Measurements from ENCODE around the gene TENT5C. TPM values are rescaled to one million over a fixed set of nuclear protein-coding genes. Genes with fewer than 3 reads are reported as not detected.

The TENT5C gene
- total and polyA plus RNA-seq, 9 of the 15 experiments (the other 6 are each of a cell fraction or from before 2014, with no cell fraction given) = 1.8 to 7.7 (median 4.0) TPM

- TF ChIP-seq, protein P1, sequence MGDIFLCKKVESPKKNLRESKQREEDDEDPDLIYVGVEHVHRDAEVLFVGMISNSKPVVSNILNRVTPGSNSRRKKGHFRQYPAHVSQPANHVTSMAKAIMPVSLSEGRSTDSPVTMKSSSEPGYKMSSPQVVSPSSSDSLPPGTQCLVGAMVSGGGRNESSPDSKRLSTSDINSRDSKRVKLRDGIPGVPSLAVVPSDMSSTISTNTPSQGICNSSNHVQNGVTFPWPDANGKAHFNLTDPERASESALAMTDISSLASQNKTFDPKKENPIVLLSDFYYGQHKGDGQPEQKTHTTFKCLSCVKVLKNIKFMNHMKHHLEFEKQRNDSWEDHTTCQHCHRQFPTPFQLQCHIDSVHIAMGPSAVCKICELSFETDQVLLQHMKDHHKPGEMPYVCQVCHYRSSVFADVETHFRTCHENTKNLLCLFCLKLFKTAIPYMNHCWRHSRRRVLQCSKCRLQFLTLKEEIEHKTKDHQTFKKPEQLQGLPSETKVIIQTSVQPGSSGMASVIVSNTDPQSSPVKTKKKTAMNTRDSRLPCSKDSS (IDR thresholded peaks at IDR 0.05; ENCODE audit: low read depth, partially characterized antibody) = no peak
- TF ChIP-seq TGIF2 (CRISPR knock-in tag; IDR thresholded peaks at IDR 0.05) (no peak), MAZ (CRISPR knock-in tag; conservative IDR thresholded peaks at IDR 0.05 in 1 of 2, IDR thresholded peaks at IDR 0.05 in 1 of 2) (0 out of 4 replicates have a peak, but pooled peaks of 1 of the 2 experiments have one; percentile 35), SMARCC2 (IDR thresholded peaks at IDR 0.05; ENCODE audit: low read depth) (no peak), RBM39 (optimal IDR thresholded peaks at IDR 0.05; ENCODE audit: low read depth, low read length) (no peak), KLF13 (tag; IDR thresholded peaks at IDR 0.05; ENCODE audit: borderline replicate concordance, low read depth) (no peak), HLTF (IDR thresholded peaks at IDR 0.05) (no peak), TAF1 (IDR thresholded peaks at IDR 0.05; ENCODE audit: control insufficient read depth, extremely low read depth, insufficient read depth, low read length, severe bottlenecking) (no peak), RNF219 (CRISPR knock-in tag; IDR thresholded peaks at IDR 0.05) (no peak), MEIS2 (IDR thresholded peaks at IDR 0.05; ENCODE audit: partially characterized antibody) (no peak)
- TF ChIP-seq, protein P2, sequence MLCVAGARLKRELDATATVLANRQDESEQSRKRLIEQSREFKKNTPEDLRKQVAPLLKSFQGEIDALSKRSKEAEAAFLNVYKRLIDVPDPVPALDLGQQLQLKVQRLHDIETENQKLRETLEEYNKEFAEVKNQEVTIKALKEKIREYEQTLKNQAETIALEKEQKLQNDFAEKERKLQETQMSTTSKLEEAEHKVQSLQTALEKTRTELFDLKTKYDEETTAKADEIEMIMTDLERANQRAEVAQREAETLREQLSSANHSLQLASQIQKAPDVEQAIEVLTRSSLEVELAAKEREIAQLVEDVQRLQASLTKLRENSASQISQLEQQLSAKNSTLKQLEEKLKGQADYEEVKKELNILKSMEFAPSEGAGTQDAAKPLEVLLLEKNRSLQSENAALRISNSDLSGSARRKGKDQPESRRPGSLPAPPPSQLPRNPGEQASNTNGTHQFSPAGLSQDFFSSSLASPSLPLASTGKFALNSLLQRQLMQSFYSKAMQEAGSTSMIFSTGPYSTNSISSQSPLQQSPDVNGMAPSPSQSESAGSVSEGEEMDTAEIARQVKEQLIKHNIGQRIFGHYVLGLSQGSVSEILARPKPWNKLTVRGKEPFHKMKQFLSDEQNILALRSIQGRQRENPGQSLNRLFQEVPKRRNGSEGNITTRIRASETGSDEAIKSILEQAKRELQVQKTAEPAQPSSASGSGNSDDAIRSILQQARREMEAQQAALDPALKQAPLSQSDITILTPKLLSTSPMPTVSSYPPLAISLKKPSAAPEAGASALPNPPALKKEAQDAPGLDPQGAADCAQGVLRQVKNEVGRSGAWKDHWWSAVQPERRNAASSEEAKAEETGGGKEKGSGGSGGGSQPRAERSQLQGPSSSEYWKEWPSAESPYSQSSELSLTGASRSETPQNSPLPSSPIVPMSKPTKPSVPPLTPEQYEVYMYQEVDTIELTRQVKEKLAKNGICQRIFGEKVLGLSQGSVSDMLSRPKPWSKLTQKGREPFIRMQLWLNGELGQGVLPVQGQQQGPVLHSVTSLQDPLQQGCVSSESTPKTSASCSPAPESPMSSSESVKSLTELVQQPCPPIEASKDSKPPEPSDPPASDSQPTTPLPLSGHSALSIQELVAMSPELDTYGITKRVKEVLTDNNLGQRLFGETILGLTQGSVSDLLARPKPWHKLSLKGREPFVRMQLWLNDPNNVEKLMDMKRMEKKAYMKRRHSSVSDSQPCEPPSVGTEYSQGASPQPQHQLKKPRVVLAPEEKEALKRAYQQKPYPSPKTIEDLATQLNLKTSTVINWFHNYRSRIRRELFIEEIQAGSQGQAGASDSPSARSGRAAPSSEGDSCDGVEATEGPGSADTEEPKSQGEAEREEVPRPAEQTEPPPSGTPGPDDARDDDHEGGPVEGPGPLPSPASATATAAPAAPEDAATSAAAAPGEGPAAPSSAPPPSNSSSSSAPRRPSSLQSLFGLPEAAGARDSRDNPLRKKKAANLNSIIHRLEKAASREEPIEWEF (CRISPR knock-in tag; IDR thresholded peaks at IDR 0.05) = no peak
- TF ChIP-seq, protein P3, sequence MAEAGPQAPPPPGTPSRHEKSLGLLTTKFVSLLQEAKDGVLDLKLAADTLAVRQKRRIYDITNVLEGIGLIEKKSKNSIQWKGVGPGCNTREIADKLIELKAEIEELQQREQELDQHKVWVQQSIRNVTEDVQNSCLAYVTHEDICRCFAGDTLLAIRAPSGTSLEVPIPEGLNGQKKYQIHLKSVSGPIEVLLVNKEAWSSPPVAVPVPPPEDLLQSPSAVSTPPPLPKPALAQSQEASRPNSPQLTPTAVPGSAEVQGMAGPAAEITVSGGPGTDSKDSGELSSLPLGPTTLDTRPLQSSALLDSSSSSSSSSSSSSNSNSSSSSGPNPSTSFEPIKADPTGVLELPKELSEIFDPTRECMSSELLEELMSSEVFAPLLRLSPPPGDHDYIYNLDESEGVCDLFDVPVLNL (CRISPR knock-in tag; IDR thresholded peaks at IDR 0.05; ENCODE audit: low read depth) = no peak
These were observed 8.3 kb downstream of the TENT5C start (continued) for GRCh38 chr1:117613969-117614729.

Measured in K562 (cell line).